ENCODE measurements around the gene PARP16.

The PARP16 gene

GRCh38 chr15:65310431-65311137 lies 23.9 kb upstream of the PARP16 start:
- DNase-seq, result no peak

- DNase-seq, result no peak
Measured at GRCh38 chr15:65309882-65310418, 23.3 kb upstream of the PARP16 start.

- no peak for DNase-seq
Measured at GRCh38 chr15:65307978-65308377, 21.3 kb upstream of the PARP16 start.

- DNase-seq, result no peak
Measured at GRCh38 chr15:65306551-65306950, 19.9 kb upstream of the PARP16 start.

- no peak for DNase-seq
Measured at GRCh38 chr15:65305776-65306175, 19.1 kb upstream of the PARP16 start.

GRCh38 chr15:65305150-65305758 lies 18.6 kb upstream of the PARP16 start:
- DNase-seq, result no peak

- DNase-seq, result peak; percentile 95
Measured at GRCh38 chr15:65304381-65305149, 17.9 kb upstream of the PARP16 start, which contains the start of gene RNU5B-1. RNU5B-1 (plus strand) TSS chr15:65304677.

- DNase-seq, result peak; percentile 34
Measured at GRCh38 chr15:65303687-65304380, 17.2 kb upstream of the PARP16 start.

- DNase-seq, result no peak
Measured at GRCh38 chr15:65302061-65302460, 15.4 kb upstream of the PARP16 start.

GRCh38 chr15:65300924-65301441 lies 14.3 kb upstream of the PARP16 start:
- no peak for DNase-seq

GRCh38 chr15:65298731-65299130 lies 12.0 kb upstream of the PARP16 start:
- no peak for DNase-seq

- no peak for DNase-seq
Measured at GRCh38 chr15:65292938-65293518, 6.3 kb upstream of the PARP16 start.

- DNase-seq, result no peak
Measured at GRCh38 chr15:65290228-65290627, 3.5 kb upstream of the PARP16 start.

GRCh38 chr15:65289261-65289854 lies 2.7 kb upstream of the PARP16 start:
- DNase-seq, result no peak

GRCh38 chr15:65287520-65287855 lies 805 bp upstream of the PARP16 start:
- no peak for DNase-seq

- peak; percentile 78 for DNase-seq
Measured at GRCh38 chr15:65286069-65286703, 497 bp downstream of the PARP16 start.

- no peak for DNase-seq
Measured at GRCh38 chr15:65285291-65286068, 1.2 kb downstream of the PARP16 start.

- DNase-seq, result no peak
Measured at GRCh38 chr15:65278480-65278879, 8.2 kb downstream of the PARP16 start.

GRCh38 chr15:65277015-65277414 lies 9.7 kb downstream of the PARP16 start:
- no peak for DNase-seq

GRCh38 chr15:65275728-65276126 lies 11.0 kb downstream of the PARP16 start:
- no peak for DNase-seq

Measured in NCI-H1092 treated with DMSO at 0.1 percent for 48 hours (cell line).